MM.1S (cell line): ENCODE measurements around the gene WBP11.
"Not testable (repeated sequence)": the region's sequence is repeated elsewhere in the genome, so short reads cannot be mapped to it uniquely, and the experiment has no call there.

Source experiments
- DNase-seq: peaks from one replicate; pipeline ENCODE4 v3.0.0-alpha.2; 2015
- H2AFZ ChIP-seq: fragments of 300-600 bp; sonication (generic); 2 replicates; pipeline ENCODE4 v1.6.0; 2016; ENCODE audit warnings: antibody characterized with exemption, low read length
- H3F3A ChIP-seq: fragments of 300-600 bp; sonication (generic); 2 replicates; pipeline ENCODE4 v1.6.1; 2016; ENCODE audit warnings: mild to moderate bottlenecking, antibody characterized with exemption, low read length, moderate library complexity, mixed read lengths; ENCODE audit not compliant: insufficient read depth
- H3K27ac ChIP-seq: fragments of 300-600 bp; sonication (generic); 2 replicates; pipeline ENCODE4 v1.5.1; 2016; ENCODE audit warnings: mild to moderate bottlenecking, low read length
- H3K27me3 ChIP-seq: fragments of 300-600 bp; sonication (generic); replicated peaks from 2 replicates; pipeline ENCODE4 v1.6.0; 2016; ENCODE audit warnings: low read length; ENCODE audit not compliant: insufficient read depth
- H3K36me3 ChIP-seq: fragments of 300-600 bp; sonication (generic); replicated peaks from 2 replicates; pipeline ENCODE4 v1.6.1; 2016; ENCODE audit warnings: mild to moderate bottlenecking, low read length, mixed read lengths; ENCODE audit not compliant: insufficient read depth
- H3K4me1 ChIP-seq: fragments of 300-600 bp; sonication (generic); 2 replicates; pipeline ENCODE4 v1.6.1; 2016; ENCODE audit warnings: low read length, mixed read lengths
- H3K4me2 ChIP-seq: fragments of 300-600 bp; sonication (generic); 2 replicates; pipeline ENCODE4 v1.6.0; 2016; ENCODE audit warnings: low read depth, low read length
- H3K4me3 ChIP-seq: fragments of 300-600 bp; sonication (generic); 2 replicates; pipeline ENCODE4 v1.5.1; 2016; ENCODE audit warnings: low read length, mixed read lengths
- H3K79me2 ChIP-seq: fragments of 300-600 bp; sonication (generic); 2 replicates; pipeline ENCODE4 v1.6.1; 2016; ENCODE audit warnings: mixed run types, low read length, mixed read lengths
- H3K9ac ChIP-seq: fragments of 300-600 bp; sonication (generic); 2 replicates; pipeline ENCODE4 v1.6.1; 2016; ENCODE audit warnings: low read length, mixed read lengths
- H3K9me2 ChIP-seq: fragments of 300-600 bp; sonication (generic); replicated peaks from 2 replicates; pipeline ENCODE4 v1.6.1; 2016; ENCODE audit warnings: mild to moderate bottlenecking, low read length, mixed read lengths; ENCODE audit not compliant: insufficient read depth
- H3K9me3 ChIP-seq: fragments of 300-600 bp; sonication (generic); replicated peaks from 2 replicates; pipeline ENCODE4 v1.6.1; 2016; ENCODE audit warnings: mild to moderate bottlenecking, low read length, mixed read lengths; ENCODE audit not compliant: insufficient read depth
- H4K20me1 ChIP-seq: fragments of 300-600 bp; sonication (generic); 2 replicates; pipeline ENCODE4 v1.6.1; 2016; ENCODE audit warnings: mild to moderate bottlenecking, low read length, moderate library complexity, mixed read lengths; ENCODE audit not compliant: insufficient read depth
- CTCF ChIP-seq: fragments of 300-600 bp; sonication (generic); IDR thresholded peaks from 2 replicates; pipeline ENCODE4 v1.5.1; 2016; ENCODE audit warnings: antibody characterized with exemption, low read length, mixed read lengths
- EZH2 ChIP-seq: fragments of 300-600 bp; sonication (generic); optimal IDR thresholded peaks from 2 replicates; pipeline ENCODE3; 2017; ENCODE audit warnings: low read depth, mild to moderate bottlenecking, antibody characterized with exemption, low read length, mixed read lengths
- EZH2phosphoT487 ChIP-seq: fragments of 300-600 bp; sonication (generic); IDR thresholded peaks from 2 replicates; pipeline ENCODE4 v1.6.1; 2018; ENCODE audit warnings: antibody characterized with exemption, low read length

The WBP11 gene

GRCh38 chr12:14765398-14765797, 37.9 kb downstream of the WBP11 start:
- no peak overlapping the region for H3K27ac ChIP-seq
- H2AFZ ChIP-seq, result no peak overlapping the region
- H3K79me2 ChIP-seq, result peaks cover 8% of the 10 kb centered on the region; the same call in 1 of the 2 replicates
- H3K27me3 ChIP-seq, result no peaks in the 10 kb centered on the region
- H3K9me2 ChIP-seq, result no peaks in the 10 kb centered on the region
- H3F3A ChIP-seq, result peaks cover 11% of the 10 kb centered on the region
- H3K9me3 ChIP-seq, result no peaks in the 10 kb centered on the region
- H4K20me1 ChIP-seq, result no peaks in the 10 kb centered on the region
- H3K4me1 ChIP-seq, result no peaks in the 10 kb centered on the region; the same call in 1 of the 2 replicates
- DNase-seq, result no peak
- H3K36me3 ChIP-seq, result no peaks in the 10 kb centered on the region
- H3K9ac ChIP-seq, result no peak overlapping the region
- TF ChIP-seq EZH2 (no peak), EZH2phosphoT487 (no peak), CTCF (no peak)
- no peak overlapping the region for H3K4me3 ChIP-seq
- H3K4me2 ChIP-seq, result no peak overlapping the region

- not testable (repeated sequence) for H3K9ac ChIP-seq, H3K27me3 ChIP-seq, H3K4me3 ChIP-seq, H3K36me3 ChIP-seq, H2AFZ ChIP-seq, H3K79me2 ChIP-seq, H3K27ac ChIP-seq, DNase-seq, H3K4me1 ChIP-seq, H3K4me2 ChIP-seq, H4K20me1 ChIP-seq, H3F3A ChIP-seq, H3K9me3 ChIP-seq, H3K9me2 ChIP-seq
These were observed 43.5 kb downstream of the WBP11 start for GRCh38 chr12:14759711-14760280.

- no peaks in the 10 kb centered on the region for H3K4me1 ChIP-seq
- H3K27me3 ChIP-seq, result no peaks in the 10 kb centered on the region
- H3K9me2 ChIP-seq, result no peaks in the 10 kb centered on the region
- no peaks in the 10 kb centered on the region for H3F3A ChIP-seq
- H3K4me2 ChIP-seq, result peak overlapping the region; percentile 35; the same call in 1 of the 2 replicates
- H3K27ac ChIP-seq, result no peak overlapping the region
- H3K4me3 ChIP-seq, result 0 out of 2 replicates have a peak overlapping the region, but pooled peaks have one; percentile 15
- no peaks in the 10 kb centered on the region for H3K36me3 ChIP-seq
- peak; percentile 69 for DNase-seq
- no peaks in the 10 kb centered on the region for H3K79me2 ChIP-seq
- no peak overlapping the region for H3K9ac ChIP-seq
- H3K9me3 ChIP-seq, result no peaks in the 10 kb centered on the region
- no peaks in the 10 kb centered on the region for H4K20me1 ChIP-seq
- 0 out of 2 replicates have a peak overlapping the region, but pooled peaks have one; percentile 4 for H2AFZ ChIP-seq
- TF ChIP-seq EZH2 (no peak), CTCF (peak; percentile 38), EZH2phosphoT487 (no peak)
These were observed 46.7 kb downstream of the WBP11 start for GRCh38 chr12:14756334-14757143.

GRCh38 chr12:14751986-14752385, 51.3 kb downstream of the WBP11 start:
- Histone ChIP-seq H3K9me2 (no peaks in the 10 kb centered on the region), H3K4me2 (no peak overlapping the region), H3K9me3 (no peaks in the 10 kb centered on the region), H2AFZ (no peak overlapping the region), H3K27me3 (no peaks in the 10 kb centered on the region), H3K36me3 (no peaks in the 10 kb centered on the region), H3K79me2 (no peaks in the 10 kb centered on the region), H3K9ac (no peak overlapping the region), H3K27ac (no peak overlapping the region), H3F3A (no peaks in the 10 kb centered on the region), H3K4me1 (no peaks in the 10 kb centered on the region), H3K4me3 (no peak overlapping the region), H4K20me1 (no peaks in the 10 kb centered on the region)
- DNase-seq, result no peak
- TF ChIP-seq CTCF (no peak), EZH2phosphoT487 (no peak), EZH2 (no peak)
